ENCODE data around the gene TMOD4.

The TMOD4 gene

GRCh38 chr1:151143057-151143435 lies 32.7 kb downstream of the TMOD4 start:
- H3K9me3 Mint-ChIP-seq, result no peaks in the 10 kb centered on the region
- no peak overlapping the region for H3K27ac Mint-ChIP-seq
- intact Hi-C loops (cut with micrococcal nuclease), result no loop called here
- peaks cover 41% of the 10 kb centered on the region for H3K27me3 Mint-ChIP-seq
- no peak overlapping the region for H3K4me3 Mint-ChIP-seq
- peaks cover 7% of the 10 kb centered on the region for H3K36me3 Mint-ChIP-seq (ENCODE audit: low read depth)
- H3K4me1 Mint-ChIP-seq (ENCODE audit: low read depth), result peaks cover 22% of the 10 kb centered on the region

- no peak overlapping the region for H3K4me3 Mint-ChIP-seq
- intact Hi-C loops (cut with micrococcal nuclease), result no loop called here
- peaks cover 7% of the 10 kb centered on the region for H3K36me3 Mint-ChIP-seq (ENCODE audit: low read depth)
- H3K4me1 Mint-ChIP-seq (ENCODE audit: low read depth), result peaks cover 22% of the 10 kb centered on the region
- no peak overlapping the region for H3K27ac Mint-ChIP-seq
- H3K27me3 Mint-ChIP-seq, result peaks cover 38% of the 10 kb centered on the region
- no peaks in the 10 kb centered on the region for H3K9me3 Mint-ChIP-seq
These were observed 33.2 kb downstream of the TMOD4 start for GRCh38 chr1:151142411-151143056.

- intact Hi-C loops (cut with micrococcal nuclease), result no loop called here
- Mint-ChIP-seq H3K27me3 (peaks cover 9% of the 10 kb centered on the region), H3K9me3 (no peaks in the 10 kb centered on the region), H3K27ac (no peak overlapping the region), H3K36me3 (ENCODE audit: low read depth) (no peaks in the 10 kb centered on the region), H3K4me1 (ENCODE audit: low read depth) (no peaks in the 10 kb centered on the region), H3K4me3 (no peak overlapping the region)
These were observed 38.0 kb downstream of the TMOD4 start for GRCh38 chr1:151137789-151138188.

GRCh38 chr1:151135433-151136385 lies 40.1 kb downstream of the TMOD4 start:
- Mint-ChIP-seq H3K4me1 (ENCODE audit: low read depth) (peaks cover 10% of the 10 kb centered on the region), H3K36me3 (ENCODE audit: low read depth) (no peaks in the 10 kb centered on the region), H3K4me3 (no peak overlapping the region), H3K9me3 (no peaks in the 10 kb centered on the region), H3K27ac (no peak overlapping the region), H3K27me3 (peaks cover 18% of the 10 kb centered on the region)
- intact Hi-C loops (cut with micrococcal nuclease), result no loop called here

- Mint-ChIP-seq H3K4me3 (no peak overlapping the region), H3K9me3 (no peaks in the 10 kb centered on the region), H3K36me3 (ENCODE audit: low read depth) (no peaks in the 10 kb centered on the region), H3K27ac (no peak overlapping the region), H3K4me1 (ENCODE audit: low read depth) (peaks cover 14% of the 10 kb centered on the region), H3K27me3 (peaks cover 20% of the 10 kb centered on the region)
- intact Hi-C loops (cut with micrococcal nuclease), result no loop called here
These were observed 40.8 kb downstream of the TMOD4 start for GRCh38 chr1:151134991-151135390.

- Mint-ChIP-seq H3K36me3 (ENCODE audit: low read depth) (no peaks in the 10 kb centered on the region), H3K9me3 (no peaks in the 10 kb centered on the region), H3K4me1 (ENCODE audit: low read depth) (peaks cover 14% of the 10 kb centered on the region), H3K4me3 (no peak overlapping the region), H3K27ac (no peak overlapping the region), H3K27me3 (peaks cover 20% of the 10 kb centered on the region)
- intact Hi-C loops (cut with micrococcal nuclease), result no loop called here
These were observed 41.4 kb downstream of the TMOD4 start for GRCh38 chr1:151134396-151134795.

- H3K4me3 Mint-ChIP-seq, result no peak overlapping the region
- intact Hi-C loops (cut with micrococcal nuclease), result no loop called here
- H3K27me3 Mint-ChIP-seq, result peaks cover 18% of the 10 kb centered on the region
- no peaks in the 10 kb centered on the region for H3K36me3 Mint-ChIP-seq (ENCODE audit: low read depth)
- no peak overlapping the region for H3K27ac Mint-ChIP-seq
- peaks cover 14% of the 10 kb centered on the region for H3K4me1 Mint-ChIP-seq (ENCODE audit: low read depth)
- no peaks in the 10 kb centered on the region for H3K9me3 Mint-ChIP-seq
These were observed 42.6 kb downstream of the TMOD4 start for GRCh38 chr1:151133018-151133806.

- Mint-ChIP-seq H3K4me3 (no peak overlapping the region), H3K27me3 (peaks cover 18% of the 10 kb centered on the region), H3K9me3 (no peaks in the 10 kb centered on the region), H3K36me3 (ENCODE audit: low read depth) (no peaks in the 10 kb centered on the region), H3K27ac (no peak overlapping the region), H3K4me1 (ENCODE audit: low read depth) (peaks cover 14% of the 10 kb centered on the region)
- intact Hi-C loops (cut with micrococcal nuclease), result no loop called here
These were observed 43.3 kb downstream of the TMOD4 start for GRCh38 chr1:151132335-151133017.

- H3K27ac Mint-ChIP-seq, result no peak overlapping the region
- peak overlapping the region; percentile 74 for H3K4me3 Mint-ChIP-seq
- H3K4me1 Mint-ChIP-seq (ENCODE audit: low read depth), result peaks cover 14% of the 10 kb centered on the region
- peaks cover 18% of the 10 kb centered on the region for H3K27me3 Mint-ChIP-seq
- no peaks in the 10 kb centered on the region for H3K36me3 Mint-ChIP-seq (ENCODE audit: low read depth)
- intact Hi-C loops (cut with micrococcal nuclease), result no loop called here
- H3K9me3 Mint-ChIP-seq, result no peaks in the 10 kb centered on the region
These were observed 44.0 kb downstream of the TMOD4 start for GRCh38 chr1:151131701-151132334.

GRCh38 chr1:151130987-151131586 lies 44.7 kb downstream of the TMOD4 start:
- intact Hi-C loops (cut with micrococcal nuclease), result no loop called here
- peaks cover 14% of the 10 kb centered on the region for H3K4me1 Mint-ChIP-seq (ENCODE audit: low read depth)

GRCh38 chr1:151128800-151129199 lies 47.0 kb downstream of the TMOD4 start:
- H3K27me3 Mint-ChIP-seq, result peaks cover 18% of the 10 kb centered on the region
- no peaks in the 10 kb centered on the region for H3K9me3 Mint-ChIP-seq
- no peak overlapping the region for H3K27ac Mint-ChIP-seq
- intact Hi-C loops (cut with micrococcal nuclease), result no loop called here
- H3K36me3 Mint-ChIP-seq (ENCODE audit: low read depth), result peaks cover 7% of the 10 kb centered on the region
- peaks cover 14% of the 10 kb centered on the region for H3K4me1 Mint-ChIP-seq (ENCODE audit: low read depth)
- H3K4me3 Mint-ChIP-seq, result no peak overlapping the region

More at GRCh38 chr1:151130987-151131586, 44.7 kb downstream of the TMOD4 start:
- no peaks in the 10 kb centered on the region for H3K9me3 Mint-ChIP-seq
- peak overlapping the region; percentile 74 for H3K4me3 Mint-ChIP-seq
- no peaks in the 10 kb centered on the region for H3K36me3 Mint-ChIP-seq (ENCODE audit: low read depth)
- H3K27me3 Mint-ChIP-seq, result peaks cover 18% of the 10 kb centered on the region
- H3K27ac Mint-ChIP-seq, result peak overlapping the region; percentile 71

- Mint-ChIP-seq H3K4me1 (ENCODE audit: low read depth) (no peaks in the 10 kb centered on the region), H3K36me3 (ENCODE audit: low read depth) (peaks cover 29% of the 10 kb centered on the region), H3K27ac (no peak overlapping the region), H3K4me3 (no peak overlapping the region), H3K27me3 (no peaks in the 10 kb centered on the region), H3K9me3 (no peaks in the 10 kb centered on the region)
- intact Hi-C loops (cut with micrococcal nuclease), result no loop called here
These were observed 50.9 kb downstream of the TMOD4 start for GRCh38 chr1:151124763-151125403.

Measured in dendritic cell treated with granulocyte-macrophage colony-stimulating factor and Interleukin-4, amounts not matched to agents 40 ng/mL and 50 ng/mL, for 4 days (primary cell).